Measurements from ENCODE around the gene NCL.
"Not testable (repeated sequence)": the region's sequence is repeated elsewhere in the genome, so short reads cannot be mapped to it uniquely, and the experiment has no call there.

- not testable (repeated sequence) for TF ChIP-seq CTCF (IDR thresholded peaks at IDR 0.05; ENCODE audit: low read length); EZH2 (IDR thresholded peaks at IDR 0.05; ENCODE audit: borderline replicate concordance, low read length)
Measured at GRCh38 chr2:231460841-231461240, 3.4 kb downstream of the NCL start.
